Pancreas (tissue), 8 donors: Measurements from ENCODE around the gene SLC5A11. TPM values are rescaled to one million over a fixed set of nuclear protein-coding genes. Genes with fewer than 3 reads are reported as not detected.

Source experiments
- polyA plus RNA-seq, 2 donors: library from polyadenylated mRNA; stranded (reverse); fragments of 200-250 nt; gene quantifications; one replicate each; pipeline ENCODE4 v1.2.3, GENCODE V29; 2013
- total RNA-seq, 6 donors: library from RNA; stranded (reverse); fragmentation: NEBNext Ultra II Directional in 4 of 6; extraction: Animal tissue kit (Norgen Biotek cat#: 25700) in 4 of 6; gene quantifications; one replicate each; pipeline versions ENCODE4 v1.2.1 to v1.2.4, GENCODE V29; 2021 to 2023
- donor health status: healthy with polysubstance abuse.
- donor health status: DM: no; HTN: no; CAD: no; lungs with moderate emphysema.
- donor health status: DM: no; HTN: no; CAD: no.
- donor health status: Bipolar disorder and iron deficiency.
- donor health status: DM: yes; HTN: yes; CAD: no.
- donor health status: DM: no; HTN: no; CAD: no.
- donor health status: DM: no; HTN: no; CAD: no.
- donor health status: DM: yes; HTN: yes; CAD: no.

SLC5A11 gene
- total and polyA plus RNA-seq, 8 donors: 0.08 to 1.0 (median 0.25) TPM; not detected in 2

Other genes with a start within 250 kb of the SLC5A11 start
- 10 to 100 TPM; 15.6 to 33.9 (median 21.9) TPM for gene TNRC6A, start 116.3 kb upstream of the SLC5A11 start, total RNA-seq
- 10 to 100 TPM; 22.5 to 27.7 TPM for gene TNRC6A, start 116.3 kb upstream of the SLC5A11 start, polyA plus RNA-seq
- 10 to 100 TPM; 15.2 to 44.5 (median 24.1) TPM for gene ARHGAP17, start 169.4 kb downstream of the SLC5A11 start, total RNA-seq
- gene ARHGAP17, start 169.4 kb downstream of the SLC5A11 start, polyA plus RNA-seq: 10 to 100 TPM; 27.3 to 39.9 TPM